ENCODE results near the gene DSP. TPM values are rescaled to one million over a fixed set of nuclear protein-coding genes. Genes with fewer than 3 reads are reported as not detected.

DSP gene
- total RNA-seq: 168 and 255 TPM in 2 replicates

GRCh38 chr6:7541175-7542064 lies at the start of gene DSP:
TSS of gene DSP (plus strand) at chr6:7541671. CDS start at chr6:7541916, 245 bp downstream.

GRCh38 chr6:7589949-7590917 lies 48.8 kb downstream of the DSP start, which contains the start of gene SNRNP48:
TSS of gene SNRNP48 (plus strand) at chr6:7590198. CDS start at chr6:7590258, 60 bp downstream.

Other genes starting within 250 kb of the DSP start
- 83.9 and 108 TPM in 2 replicates for gene SSR1, start 228.5 kb upstream of the DSP start, total RNA-seq
- 0.27 TPM in 1 of 2 replicates, not detected in the other for gene CAGE1, start 151.9 kb upstream of the DSP start, total RNA-seq
- 9.8 and 16.9 TPM in 2 replicates for gene RIOK1, start 151.9 kb upstream of the DSP start, total RNA-seq
- 6.3 and 7.5 TPM in 2 replicates for gene SNRNP48, start 48.5 kb downstream of the DSP start, total RNA-seq
- 0.04 TPM in 1 of 2 replicates, not detected in the other for gene BMP6, start 184.4 kb downstream of the DSP start, total RNA-seq

All from hair follicular keratinocyte (primary cell).